ENCODE results near the gene PATJ.

Gene PATJ

DNA sequence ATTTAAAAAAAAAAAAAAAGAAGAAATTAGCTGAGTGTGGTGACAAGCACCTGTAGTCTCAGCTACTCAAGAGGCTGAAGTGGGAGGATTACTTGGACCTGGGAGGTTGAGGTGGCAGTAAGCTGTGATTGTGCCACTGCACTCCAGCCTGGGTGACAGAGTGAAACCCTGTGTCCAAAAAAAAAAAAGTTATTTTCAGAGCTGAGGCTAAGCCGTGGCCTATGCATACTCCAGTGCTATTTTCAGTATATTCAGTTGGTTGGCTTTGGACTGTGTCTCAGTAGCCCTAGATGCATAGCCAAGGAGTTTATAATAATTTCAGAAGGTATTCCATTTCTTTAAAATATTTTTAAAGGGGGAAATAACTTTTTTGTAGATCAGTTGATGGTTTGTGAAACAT is 311.9 kb downstream of the PATJ start:
- no peak for DNase-seq

- DNase-seq = no peak
Measured at GRCh38 chr1:62057230-62057629, 314.9 kb downstream of the PATJ start.

GRCh38 chr1:62057641-62058290 is 315.5 kb downstream of the PATJ start:
- no peak for DNase-seq

- no peak for DNase-seq
Measured at GRCh38 chr1:62058956-62059355, 316.7 kb downstream of the PATJ start.

GRCh38 chr1:62062087-62062486 is 319.8 kb downstream of the PATJ start:
- no peak for DNase-seq

GRCh38 chr1:62064829-62065407 is 322.6 kb downstream of the PATJ start:
- DNase-seq = no peak

GRCh38 chr1:62066713-62067112 is 324.4 kb downstream of the PATJ start:
- no peak for DNase-seq

DNA sequence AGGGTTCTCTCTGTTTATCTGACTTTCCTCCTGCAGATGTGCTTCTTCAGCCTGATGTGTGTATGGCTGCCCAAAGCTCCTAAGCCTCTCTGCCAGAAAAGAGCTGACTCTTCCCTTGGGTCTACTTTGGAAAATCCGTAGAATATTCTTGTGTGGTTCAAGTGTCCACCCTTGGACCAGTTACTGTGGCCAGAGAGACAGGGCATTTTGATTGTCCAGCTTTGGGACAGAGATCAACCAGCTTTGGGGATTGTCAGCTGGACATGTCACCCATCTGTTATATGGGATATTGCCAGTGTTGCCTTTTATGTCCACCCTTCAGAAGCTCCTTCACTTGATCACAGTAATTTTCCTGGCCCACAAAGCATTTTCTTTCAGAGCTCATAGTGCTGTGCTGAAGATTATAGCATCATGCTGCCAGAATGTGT is 326.1 kb downstream of the PATJ start:
- DNase-seq = no peak

- no peak for DNase-seq
Measured at GRCh38 chr1:62068978-62069377, 326.7 kb downstream of the PATJ start.

DNA sequence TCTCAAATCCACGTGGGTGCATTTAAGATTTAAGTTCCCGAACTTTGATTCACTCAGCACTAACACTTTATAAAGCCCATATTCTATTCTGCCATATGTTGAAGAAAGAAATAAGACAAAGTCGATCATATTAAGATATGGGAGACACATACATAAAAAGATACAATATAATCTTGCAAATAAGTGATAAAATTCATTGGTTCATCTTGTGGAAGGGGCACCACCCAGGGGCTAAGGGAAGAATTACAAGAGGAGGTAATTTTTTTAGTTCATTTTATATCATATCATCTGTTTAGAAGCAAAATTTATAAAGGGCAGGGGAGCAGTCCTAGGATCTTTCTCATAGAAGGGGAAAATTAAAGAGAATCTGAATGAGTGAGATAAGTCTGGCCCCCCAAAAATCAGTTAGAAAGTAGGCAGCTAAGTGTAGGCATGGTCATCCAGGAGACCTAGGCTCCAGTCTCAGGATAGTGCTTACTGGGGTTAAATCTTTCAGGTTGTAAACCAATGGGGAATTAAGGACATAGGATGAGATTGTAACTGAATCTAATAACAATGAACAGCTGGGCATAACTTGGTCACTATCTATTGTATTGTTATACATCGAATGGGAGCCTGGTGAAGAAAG is 328.2 kb downstream of the PATJ start:
- DNase-seq = no peak

DNA sequence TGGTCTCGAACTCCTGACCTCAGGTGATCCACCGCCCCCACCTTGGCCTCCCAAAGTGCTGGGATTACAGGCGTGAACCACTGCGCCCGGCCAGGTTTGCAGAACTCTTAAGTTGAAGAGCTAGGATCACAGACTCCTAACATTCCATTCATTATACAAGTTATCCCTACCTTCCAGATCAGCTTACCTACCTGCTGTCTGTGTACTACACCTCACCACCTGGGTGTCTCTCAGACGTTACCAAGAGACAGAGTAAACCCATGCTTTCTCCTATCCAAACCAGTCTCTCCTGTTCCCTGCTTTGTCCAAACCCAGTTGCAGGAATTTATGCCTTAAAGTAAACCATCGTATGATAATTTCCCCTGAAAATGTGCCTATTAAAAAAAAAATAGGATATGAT is 329.4 kb downstream of the PATJ start:
- no peak for DNase-seq

DNA sequence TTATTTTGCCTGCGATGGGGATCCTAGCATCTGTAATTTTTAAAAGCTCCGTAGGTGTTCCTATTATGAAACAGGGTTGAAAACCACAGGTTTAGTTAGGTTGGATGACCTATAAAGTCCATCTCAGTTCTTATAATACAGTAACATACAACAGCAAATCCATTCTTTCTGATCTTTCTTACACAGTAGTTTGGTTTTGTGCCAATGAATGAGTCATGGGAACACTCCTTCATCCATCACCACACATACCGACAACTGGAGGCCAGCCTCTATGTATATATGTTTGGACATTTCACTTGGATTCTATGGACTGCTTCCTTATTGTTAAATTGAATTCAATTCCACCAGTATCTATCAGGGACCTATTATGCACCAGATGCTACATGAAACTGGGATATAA is 334.0 kb downstream of the PATJ start:
- DNase-seq = no peak

- DNase-seq = no peak
Measured at GRCh38 chr1:62077821-62078220, 335.5 kb downstream of the PATJ start.

DNA sequence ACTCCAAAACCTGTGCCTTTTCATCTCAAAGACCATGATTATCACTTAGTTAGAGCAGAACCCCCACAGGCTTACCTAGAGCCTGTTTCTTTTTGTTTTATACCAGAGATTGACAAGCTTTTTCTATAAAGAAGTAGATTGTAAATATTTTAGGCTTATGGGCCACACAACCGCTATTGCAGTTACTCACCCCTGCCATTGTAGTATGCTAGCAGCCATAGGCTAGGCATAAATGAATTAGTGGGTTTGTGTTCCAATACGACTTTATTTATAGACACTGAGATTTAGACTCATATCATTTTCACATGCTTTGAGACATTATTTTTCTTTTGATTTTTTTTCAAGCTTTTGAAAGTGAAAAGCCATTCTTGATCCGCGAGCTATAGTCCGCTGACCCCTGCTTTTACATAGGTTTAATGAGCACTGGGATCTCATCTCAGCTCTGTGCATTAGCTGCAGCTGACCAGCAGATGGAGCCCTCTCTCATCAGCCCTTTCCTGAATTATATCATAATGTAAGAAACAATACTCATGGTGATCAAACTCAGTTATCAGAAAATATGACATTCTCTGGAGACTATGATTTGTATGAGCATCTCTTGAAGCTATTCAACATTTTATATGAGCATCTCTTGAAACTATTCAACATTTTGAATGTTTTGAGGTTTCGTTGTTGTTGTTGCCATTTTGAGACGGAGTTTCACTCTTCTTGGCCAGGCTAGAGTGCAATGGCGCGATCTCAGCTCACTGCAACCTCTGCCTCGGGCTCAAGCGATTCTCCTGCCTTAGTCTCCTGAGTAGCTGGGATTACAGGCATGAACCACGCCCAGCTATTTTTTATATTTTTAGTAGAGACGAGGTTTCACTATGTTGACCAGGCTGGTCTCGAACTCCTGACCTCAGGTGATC is 340.4 kb downstream of the PATJ start:
- peak; percentile 14 to 32 for DNase-seq

DNA sequence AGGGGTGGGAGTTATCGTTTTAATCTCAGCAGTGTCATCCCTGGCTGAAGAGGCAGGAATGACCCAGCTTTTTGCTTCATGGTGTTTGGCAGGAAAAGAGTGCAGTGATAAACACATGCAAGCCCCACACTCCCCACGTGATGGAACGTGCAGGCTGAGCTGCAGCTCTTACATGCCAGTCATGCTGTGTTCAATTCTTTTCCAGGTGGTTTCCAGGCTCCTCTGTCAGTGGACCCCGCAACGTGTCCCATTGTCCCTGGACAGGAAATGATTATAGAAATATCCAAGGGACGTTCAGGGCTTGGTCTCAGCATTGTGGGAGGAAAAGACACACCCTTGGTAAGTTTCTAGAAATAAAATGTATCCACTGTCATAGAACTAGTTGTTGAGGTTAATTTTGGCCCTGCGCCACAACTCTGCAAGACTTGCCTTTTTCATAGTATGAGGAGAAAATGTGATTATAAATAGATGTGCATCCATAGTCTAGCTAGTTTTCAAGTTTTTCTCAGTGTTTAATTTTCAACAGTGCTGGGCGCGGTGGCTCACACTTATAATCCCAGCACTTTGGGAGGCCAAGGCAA is 342.1 kb downstream of the PATJ start:
- DNase-seq = no peak

DNA sequence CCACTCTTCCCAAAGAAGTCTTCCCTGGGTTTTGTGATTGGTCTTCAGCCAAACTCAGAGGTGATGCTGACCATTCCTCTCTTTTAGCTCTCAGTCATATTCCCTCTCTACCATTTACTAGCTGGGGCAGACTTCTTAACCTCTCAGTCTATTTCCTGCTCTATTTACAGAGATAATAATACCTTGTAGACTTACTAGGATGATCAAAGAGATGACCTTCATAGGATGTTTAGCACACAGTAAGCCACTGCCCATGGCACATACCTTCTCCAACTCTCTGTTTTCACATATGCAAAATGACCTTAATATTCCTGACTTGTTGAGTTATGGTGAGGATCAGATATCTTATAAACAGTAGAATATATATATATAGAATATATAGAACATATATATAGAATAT is 346.2 kb downstream of the PATJ start:
- no peak for DNase-seq

DNA sequence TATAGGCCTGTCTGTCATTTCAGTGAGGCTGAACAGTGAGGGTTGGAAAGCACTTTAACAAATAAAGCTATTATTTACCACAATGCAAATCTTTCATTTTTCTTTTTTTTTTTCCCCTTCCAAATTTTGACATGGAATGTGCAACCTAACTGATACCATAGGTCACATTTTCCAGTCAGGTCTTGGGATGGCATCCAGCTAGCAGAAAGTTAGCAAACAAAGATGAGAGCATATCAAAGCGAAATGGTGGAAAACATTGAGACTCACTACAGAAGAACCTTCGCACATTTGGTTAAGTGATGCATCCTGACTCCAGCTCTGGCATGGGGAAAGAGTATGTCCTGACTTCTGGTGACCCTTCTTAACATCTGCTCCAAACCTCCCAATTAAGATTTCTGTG is 347.3 kb downstream of the PATJ start:
- DNase-seq = no peak

GRCh38 chr1:62090016-62090415 is 347.7 kb downstream of the PATJ start:
- DNase-seq = no peak

DNA sequence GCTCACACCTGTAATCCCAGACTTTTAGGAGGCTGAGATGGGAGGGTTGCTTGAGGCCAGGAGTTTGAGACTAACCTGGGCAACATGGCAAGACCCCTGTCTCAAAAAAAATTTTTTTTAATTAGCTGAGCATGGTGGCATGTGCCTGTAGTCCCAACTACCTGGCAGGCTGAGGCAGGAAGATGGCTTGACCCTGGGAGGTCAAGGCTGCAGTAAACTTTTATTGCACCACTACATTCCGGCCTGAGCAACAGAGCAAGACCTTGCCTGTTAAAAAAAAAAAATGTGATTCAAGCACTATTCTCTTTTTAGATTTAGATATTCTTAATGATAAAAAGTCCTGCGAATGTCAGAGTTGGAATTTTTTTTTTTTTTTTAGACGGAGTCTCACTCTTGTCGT is 349.8 kb downstream of the PATJ start:
- no peak for DNase-seq

DNA sequence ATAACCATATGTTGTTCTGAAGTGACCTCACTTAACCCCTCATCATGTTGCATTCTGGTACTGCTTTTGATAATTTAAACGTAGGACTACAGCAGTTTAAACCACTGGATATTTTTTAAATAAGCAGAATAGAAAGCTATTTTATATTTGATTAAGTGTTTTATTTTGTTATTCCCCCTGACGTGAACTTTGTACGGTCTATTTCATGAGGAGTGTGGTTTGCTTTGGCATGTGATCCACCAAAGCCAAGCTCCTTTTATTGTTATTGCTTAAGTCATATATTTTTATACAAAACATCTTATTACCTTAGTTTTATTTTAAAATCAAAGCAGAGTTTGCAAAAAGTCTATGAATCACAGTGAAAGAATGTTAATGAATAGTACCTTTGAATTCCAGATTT is 351.0 kb downstream of the PATJ start:
- DNase-seq = no peak

GRCh38 chr1:62097464-62097863 is 355.2 kb downstream of the PATJ start:
- DNase-seq = no peak

GRCh38 chr1:62100442-62100841 is 358.2 kb downstream of the PATJ start:
- DNase-seq = no peak

DNA sequence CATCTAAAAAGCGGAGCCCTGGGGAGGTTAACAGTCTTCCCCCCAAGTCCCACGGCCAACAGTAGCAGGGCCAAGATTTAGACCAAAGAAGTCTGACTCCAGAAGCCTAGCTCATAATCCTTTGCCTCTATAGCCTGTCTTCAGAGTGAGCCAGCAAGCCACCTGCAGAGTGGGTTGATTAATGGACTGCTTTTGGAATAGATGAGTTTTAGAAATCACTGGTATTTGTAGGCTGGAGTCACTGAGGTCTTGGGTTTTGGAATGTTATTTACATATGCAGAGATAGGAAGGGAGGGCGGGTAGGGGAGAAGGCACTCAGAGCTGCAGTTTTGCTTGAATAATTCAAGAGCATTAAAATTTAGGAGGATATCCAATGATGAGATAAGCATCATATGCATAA is 361.6 kb downstream of the PATJ start:
- DNase-seq = no peak
